CD4-positive, alpha-beta T cell treated with Interferon alpha-2 for 1 hour (primary cell): ENCODE data around the gene C15orf39.
"Not testable (repeated sequence)": the region's sequence is repeated elsewhere in the genome, so short reads cannot be mapped to it uniquely, and the experiment has no call there.

Experiments
- DNase-seq, 2 donors: peaks; one replicate each; pipeline ENCODE4 v3.0.0-alpha.2; 2020 to 2022

Gene C15orf39

DNA sequence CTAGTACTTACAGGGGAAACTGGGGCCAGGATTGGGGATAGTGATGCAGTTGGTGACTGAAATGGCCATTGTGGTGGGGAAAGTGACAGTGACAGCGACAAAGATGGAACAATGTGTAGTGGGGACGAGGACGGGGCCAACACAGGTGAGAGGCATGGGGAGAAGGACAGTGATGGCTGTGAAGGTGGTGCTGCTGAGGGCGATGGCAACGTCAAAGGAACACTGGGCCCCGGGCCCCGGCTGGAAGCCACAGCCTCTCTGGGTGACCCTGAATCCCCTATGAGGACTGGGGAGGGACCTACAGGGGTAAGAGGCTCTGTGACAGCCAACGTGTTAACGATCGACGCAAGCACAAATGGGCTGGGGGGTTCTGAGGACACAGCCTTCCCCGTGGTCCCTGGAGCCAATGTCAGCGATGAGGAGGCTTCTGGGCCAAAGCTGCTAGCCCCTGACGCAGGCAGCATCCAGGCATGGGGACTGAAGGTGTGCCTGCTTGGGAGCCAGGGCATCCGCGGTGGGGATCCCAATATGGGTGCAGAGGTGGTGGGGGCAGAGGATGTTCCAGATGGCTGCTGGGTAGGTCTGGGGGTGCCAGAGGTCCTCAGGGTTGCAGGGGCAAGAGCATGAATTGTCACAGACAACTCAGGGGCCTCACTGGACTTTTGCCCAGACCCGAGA lies 31.3 kb downstream of the C15orf39 start:
- no peak for DNase-seq

GRCh38 chr15:75233504-75234190 lies 32.0 kb downstream of the C15orf39 start:
- no peak for DNase-seq

DNA sequence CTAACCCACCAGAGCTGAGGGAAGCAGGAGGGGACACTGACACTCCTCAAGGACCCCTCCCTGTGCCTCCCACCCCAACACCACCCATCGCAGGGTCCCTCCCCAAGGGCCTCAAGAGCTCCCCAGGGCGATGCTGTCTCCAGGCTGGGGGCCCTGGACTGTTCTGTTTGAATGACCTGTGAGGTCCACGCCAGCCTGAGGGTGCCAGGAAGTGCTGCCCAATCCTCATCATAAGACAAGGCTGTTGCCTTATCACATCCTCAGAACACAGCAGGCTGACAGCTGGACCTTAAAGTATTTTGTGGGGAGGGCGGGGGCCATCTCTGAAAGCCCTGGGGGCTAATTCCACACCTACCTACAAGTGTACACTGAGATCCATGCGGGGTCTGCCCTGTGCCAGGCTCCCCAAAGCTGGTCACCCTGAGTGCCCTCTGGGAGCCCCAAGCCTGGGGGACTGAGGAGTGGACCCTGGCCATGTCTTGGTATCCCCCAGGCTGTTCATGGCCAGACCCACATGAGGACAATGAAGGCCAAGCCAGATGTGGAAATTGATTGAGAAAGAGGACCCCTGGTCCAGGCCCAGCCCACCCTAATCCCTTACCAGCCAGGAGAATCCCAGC lies 32.6 kb downstream of the C15orf39 start:
- no peak for DNase-seq

- DNase-seq, result no peak
These were observed 33.5 kb downstream of the C15orf39 start for GRCh38 chr15:75235051-75235673.

DNA sequence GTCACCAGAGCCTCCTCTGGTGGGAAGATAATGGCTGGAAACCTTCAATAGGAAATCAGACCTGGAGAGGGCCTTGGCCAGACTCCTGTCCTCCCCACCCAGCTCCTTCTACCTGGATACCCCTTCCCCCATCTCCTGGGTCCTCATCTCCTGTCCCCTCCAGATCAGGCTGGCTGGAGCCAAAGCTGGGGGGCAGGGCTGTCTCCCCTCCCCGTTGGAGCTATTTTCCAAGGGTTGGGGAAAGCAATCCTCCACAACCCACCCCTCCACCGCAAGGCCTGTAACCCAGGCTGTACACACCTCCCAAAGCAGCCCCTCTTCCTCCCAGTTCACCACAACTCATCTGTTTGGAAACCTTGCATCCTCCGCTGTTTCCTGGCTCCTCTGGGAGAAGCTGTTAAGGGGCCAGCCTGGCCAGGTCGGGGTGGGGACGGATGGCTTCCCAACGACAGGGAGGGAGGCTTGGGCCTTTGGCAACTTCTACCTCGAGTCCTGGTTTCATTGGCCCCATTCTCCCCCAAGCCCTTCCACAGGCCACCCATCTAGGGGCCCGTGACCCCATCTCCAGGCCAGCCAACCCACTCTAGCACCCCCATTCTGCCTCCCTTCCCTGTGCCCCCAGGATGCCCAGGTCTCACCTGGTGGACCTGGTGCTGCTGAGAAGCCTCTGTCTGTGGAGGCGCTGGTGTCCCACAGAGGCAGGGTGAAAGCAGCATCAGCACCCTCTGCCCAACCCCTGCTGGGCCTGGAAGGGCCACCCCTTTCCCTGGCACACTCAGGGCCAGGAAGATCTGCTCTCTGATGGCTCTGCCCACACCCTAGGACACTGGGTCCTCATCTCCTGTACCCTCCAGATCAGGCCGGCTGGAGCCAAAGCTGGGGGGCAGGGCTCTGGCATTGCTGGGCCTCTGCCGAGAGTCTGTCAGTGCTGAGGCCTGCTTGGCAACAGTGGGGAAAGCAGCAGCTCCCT lies 34.4 kb downstream of the C15orf39 start:
- DNase-seq, result no peak

DNA sequence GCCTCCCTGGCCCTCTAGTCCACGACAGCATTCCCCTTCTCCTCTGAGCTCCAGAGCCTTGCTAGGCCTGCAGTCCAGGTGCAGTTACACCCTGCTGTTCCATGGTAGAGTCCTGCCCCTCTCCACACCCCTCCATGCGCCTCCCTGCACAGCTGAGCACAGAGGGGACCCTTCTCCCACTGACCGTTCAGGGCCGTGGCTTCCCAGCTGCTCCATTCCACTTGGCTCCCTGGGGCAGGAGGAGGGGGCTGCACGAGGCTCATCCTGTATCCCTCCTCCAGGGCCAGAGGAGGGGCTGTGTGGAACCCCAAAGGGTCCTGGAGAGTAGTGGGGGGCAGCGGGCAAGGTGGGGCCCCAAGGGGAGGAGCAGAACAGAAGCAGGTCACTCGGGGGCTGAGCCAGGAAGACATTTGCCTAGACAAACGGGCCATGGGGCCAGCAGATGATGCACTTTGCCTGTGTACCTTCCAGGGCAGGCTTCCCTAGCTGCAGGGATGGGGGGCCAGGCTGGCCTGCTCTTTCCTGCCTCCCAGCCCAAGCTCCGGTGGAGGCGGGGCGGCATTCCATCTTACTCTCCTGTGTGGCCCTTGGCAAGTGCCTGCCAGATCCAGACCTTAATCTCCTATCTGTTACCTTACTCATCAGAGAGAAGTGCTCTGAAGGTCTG lies 35.8 kb downstream of the C15orf39 start:
- no peak for DNase-seq

GRCh38 chr15:75238150-75238549 lies 36.5 kb downstream of the C15orf39 start:
- DNase-seq, result no peak

GRCh38 chr15:75245741-75246140 lies 44.1 kb downstream of the C15orf39 start:
- DNase-seq, result not testable (repeated sequence)

GRCh38 chr15:75248991-75249390 lies 47.3 kb downstream of the C15orf39 start:
- not testable (repeated sequence) for DNase-seq

- DNase-seq, result no peak
These were observed 48.0 kb downstream of the C15orf39 start for GRCh38 chr15:75249726-75250125.

- DNase-seq, result not testable (repeated sequence)
These were observed 49.7 kb downstream of the C15orf39 start for GRCh38 chr15:75251343-75251742.

DNA sequence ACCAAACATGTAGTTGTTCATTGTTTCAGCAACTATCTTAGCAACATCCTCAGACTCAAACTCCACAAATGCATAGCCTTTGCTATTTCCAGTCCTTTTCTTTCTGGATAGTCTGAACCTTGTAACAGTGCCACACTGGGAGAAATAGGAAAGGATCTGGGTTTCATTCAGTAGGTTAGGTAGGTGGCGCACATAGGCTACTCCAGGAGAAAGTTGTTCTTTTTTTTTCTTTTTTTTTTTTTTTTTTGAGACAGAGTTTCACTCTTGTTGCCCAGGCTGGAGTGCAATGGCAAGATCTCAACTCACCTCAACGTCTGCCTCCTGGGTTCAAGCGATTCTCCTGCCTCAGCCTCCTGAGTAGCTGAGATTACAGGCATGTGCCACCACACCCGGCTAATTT lies 50.6 kb downstream of the C15orf39 start:
- DNase-seq, result not testable (repeated sequence)

- DNase-seq, result not testable (repeated sequence)
These were observed 56.4 kb downstream of the C15orf39 start, which contains the start of gene GOLGA6C for GRCh38 chr15:75258034-75258433. Gene GOLGA6C (plus strand): TSS chr15:75258334. CDS start chr15:75258599, 265 bp downstream.

GRCh38 chr15:75258620-75259343 lies 57.1 kb downstream of the C15orf39 start:
- not testable (repeated sequence) for DNase-seq

- not testable (repeated sequence) for DNase-seq
These were observed 58.2 kb downstream of the C15orf39 start for GRCh38 chr15:75259873-75260272.
